IMR-90 (cell line): ENCODE results near the gene RELL1. TPM values are rescaled to one million over a fixed set of nuclear protein-coding genes. Genes with fewer than 3 reads are reported as not detected.

Source experiments
- ATAC-seq: fragments of 200-7000 bp; cut with Tn5 transposase; 2 replicates; pipeline ENCODE4 v1.9.1; 2020; ENCODE audit warnings: low read depth, mild to moderate bottlenecking, moderate library complexity
- BruUV-seq: library from RNA; stranded (reverse); fragments of 400-500 nt; replicated peaks from 2 replicates; lab custom pipeline; 2021; lab: Mats Ljungman, UMichigan
- CTCF ChIA-PET: fragments of 300-600 bp; formaldehyde crosslinking; extraction: SDS; loops from one replicate; lab custom pipeline; 2021; ENCODE audit warnings: antibody characterized with exemption; lab: Yijun Ruan, JAX
- POLR2A ChIA-PET: fragments of 300-600 bp; sonication (Branson Sonifier 250); formaldehyde crosslinking; loops from one replicate; lab custom pipeline; 2022; ENCODE audit warnings: antibody characterized with exemption; ENCODE audit not compliant: unreplicated experiment; lab: Charles Lee
- DNase-seq: peaks from one replicate; pipeline ENCODE4 v3.0.0; 2013
- H2AFZ ChIP-seq: replicated peaks from 2 replicates; pipeline ENCODE3; 2013; ENCODE audit warnings: low read length, mild to moderate bottlenecking; ENCODE audit not compliant: poor library complexity
- H2AK5ac ChIP-seq: 2 replicates; pipeline ENCODE4 v1.6.1; 2013; ENCODE audit warnings: low read depth, low read length, inconsistent platforms
- H2AK9ac ChIP-seq: replicated peaks from 2 replicates; pipeline ENCODE3; 2013; ENCODE audit warnings: mild to moderate bottlenecking, low read depth, low read length, moderate library complexity; ENCODE audit not compliant: poor library complexity
- H2BK120ac ChIP-seq: 2 replicates; pipeline ENCODE4 v1.6.1; 2013; ENCODE audit warnings: low read depth, low read length, inconsistent platforms
- H2BK15ac ChIP-seq: 3 replicates; pipeline ENCODE4 v1.6.1; 2013; ENCODE audit warnings: low read depth, low read length, inconsistent platforms
- H2BK20ac ChIP-seq: 2 replicates; pipeline ENCODE4 v1.6.1; 2013; ENCODE audit warnings: low read depth, mild to moderate bottlenecking, inconsistent platforms, low read length, moderate library complexity
- H2BK5ac ChIP-seq: 2 replicates; pipeline ENCODE4 v1.6.1; 2013; ENCODE audit warnings: mild to moderate bottlenecking, low read depth, low read length, inconsistent platforms; ENCODE audit not compliant: poor library complexity, severe bottlenecking
- H3K14ac ChIP-seq: replicated peaks from 2 replicates; pipeline ENCODE4 v1.6.1; 2013; ENCODE audit warnings: low read depth, low read length, inconsistent platforms
- H3K18ac ChIP-seq: 2 replicates; pipeline ENCODE4 v1.6.1; 2013; ENCODE audit warnings: low read depth, low read length, control low read depth
- H3K23ac ChIP-seq: 2 replicates; pipeline ENCODE4 v1.6.1; 2013; ENCODE audit warnings: low read depth, low read length, inconsistent platforms
- H3K27ac ChIP-seq: 2 replicates; pipeline ENCODE4 v1.5.1; 2013; ENCODE audit warnings: mild to moderate bottlenecking, control low read depth, low read length; ENCODE audit not compliant: insufficient read depth
- H3K27me3 ChIP-seq: 2 replicates; pipeline ENCODE4 v1.6.1; 2013; ENCODE audit warnings: low read length; ENCODE audit not compliant: control insufficient read depth, insufficient read depth
- H3K36me3 ChIP-seq: 2 replicates; pipeline ENCODE4 v1.6.1; 2013; ENCODE audit warnings: low read length, mixed read lengths; ENCODE audit not compliant: control insufficient read depth, insufficient read depth
- H3K4ac ChIP-seq: 2 replicates; pipeline ENCODE4 v1.6.1; 2013; ENCODE audit warnings: low read depth, low read length, inconsistent platforms
- H3K4me1 ChIP-seq: 2 replicates; pipeline ENCODE4 v1.6.1; 2013; ENCODE audit warnings: low read length, mixed read lengths; ENCODE audit not compliant: control insufficient read depth, insufficient read depth
- H3K4me2 ChIP-seq: 2 replicates; pipeline ENCODE4 v1.6.1; 2013; ENCODE audit warnings: low read depth, mild to moderate bottlenecking, control low read depth, low read length, moderate library complexity
- H3K4me3 ChIP-seq: 2 replicates; pipeline ENCODE4 v1.5.1; 2013; ENCODE audit warnings: low read depth, mild to moderate bottlenecking, control low read depth, low read length, moderate library complexity; ENCODE audit not compliant: insufficient read depth
- H3K56ac ChIP-seq: 2 replicates; pipeline ENCODE4 v1.6.1; 2013; ENCODE audit warnings: low read length, inconsistent platforms; ENCODE audit not compliant: insufficient read depth; ENCODE audit errors: extremely low read depth
- H3K79me1 ChIP-seq, 2 experiments: 2 replicates each; pipeline ENCODE4 v1.6.1; 2013; ENCODE audit warnings: low read length in 2 of 2, inconsistent platforms in 1 of 2, low read depth in 1 of 2
- H3K9ac ChIP-seq: 2 replicates; pipeline ENCODE4 v1.6.1; 2013; ENCODE audit warnings: low read depth, low read length, control low read depth
- H3K9me1 ChIP-seq: 2 replicates; pipeline ENCODE4 v1.6.1; 2013; ENCODE audit warnings: low read length, inconsistent platforms; ENCODE audit not compliant: insufficient read depth
- H3K9me3 ChIP-seq: 2 replicates; pipeline ENCODE4 v1.6.1; 2013; ENCODE audit warnings: low read length; ENCODE audit not compliant: control insufficient read depth, insufficient read depth
- H4K20me1 ChIP-seq: 2 replicates; pipeline ENCODE4 v1.6.1; 2013; ENCODE audit warnings: low read length, inconsistent platforms; ENCODE audit not compliant: insufficient read depth
- H4K5ac ChIP-seq: 2 replicates; pipeline ENCODE4 v1.6.1; 2013; ENCODE audit warnings: mild to moderate bottlenecking, low read depth, low read length, control low read depth
- H4K8ac ChIP-seq, 2 experiments: 2 replicates each; pipeline ENCODE4 v1.6.1; 2013; ENCODE audit warnings: low read depth in 2 of 2, low read length in 2 of 2, control low read depth in 1 of 2, inconsistent platforms in 1 of 2
- H4K91ac ChIP-seq: 2 replicates; pipeline ENCODE4 v1.6.1; 2013; ENCODE audit warnings: low read depth, low read length, inconsistent platforms; ENCODE audit not compliant: insufficient read depth
- BHLHE40 ChIP-seq: fragments of 150-350 bp; IDR thresholded peaks from 2 replicates; pipeline ENCODE4 v1.6.1; 2016; ENCODE audit warnings: mild to moderate bottlenecking, low read depth, low read length
- CEBPB ChIP-seq: IDR thresholded peaks from 2 replicates; pipeline ENCODE4 v1.6.1; 2012; ENCODE audit warnings: low read depth, low read length, improper control_type of control experiment
- CHD1 ChIP-seq: IDR thresholded peaks from 2 replicates; pipeline ENCODE4 v1.6.1; 2012; ENCODE audit warnings: low read depth, low read length, improper control_type of control experiment
- FOS ChIP-seq: fragments of 150-350 bp; IDR thresholded peaks from 2 replicates; pipeline ENCODE4 v1.6.1; 2016; ENCODE audit warnings: low read depth, low read length
- MXI1 ChIP-seq: IDR thresholded peaks from 2 replicates; pipeline ENCODE4 v1.6.1; 2012; ENCODE audit warnings: low read depth, mild to moderate bottlenecking, low read length, moderate library complexity, borderline replicate concordance
- POLR2A ChIP-seq: IDR thresholded peaks from 2 replicates; pipeline ENCODE4 v1.6.1; 2012; ENCODE audit warnings: mild to moderate bottlenecking, low read depth, low read length
- RCOR1 ChIP-seq: IDR thresholded peaks from 2 replicates; pipeline ENCODE4 v1.6.1; 2012; ENCODE audit warnings: mild to moderate bottlenecking, low read length, improper control_type of control experiment; ENCODE audit not compliant: insufficient replicate concordance
- SMC3 ChIP-seq: fragments of 150-350 bp; IDR thresholded peaks from 2 replicates; pipeline ENCODE4 v1.6.1; 2016; ENCODE audit warnings: low read depth, mild to moderate bottlenecking, antibody characterized with exemption, low read length, moderate library complexity
- WGBS, 2 experiments: methylation state at CpG; one replicate each; pipeline versions ENCODE4 v1.1.5 to v1.1.7; 2013; ENCODE audit warnings: missing lambda C conversion rate in 2 of 2; ENCODE audit not compliant: insufficient read length in 1 of 2; ENCODE audit errors: extremely low coverage in 2 of 2; 5-methylcytosine and 5-hydroxymethylcytosine counted together
- dilution Hi-C: fragments of 300-500 bp; cut with HindIII; formaldehyde crosslinking; loops from one replicate; pipeline ENCODE4 v1.14.3; 2018; ENCODE audit warnings: low sequenced_read_pairs; ENCODE audit not compliant: unreplicated experiment
- in situ Hi-C: fragments of 300-500 bp; cut with MboI; formaldehyde crosslinking; loops from 3 replicates; pipeline ENCODE4 v1.14.3; 2019; ENCODE audit warnings: low sequenced_read_pairs, inconsistent platforms, mixed read lengths
- intact Hi-C: fragments of 100-400 bp; cut with micrococcal nuclease; formaldehyde crosslinking; loops from 2 replicates; pipeline ENCODE4 v1.10.0; 2022
- polyA plus RNA-seq, 3 experiments: library from polyadenylated mRNA; depleted of rRNA; stranded (reverse); fragments of >200 nt; gene quantifications; 2 replicates each; pipeline ENCODE4 v1.2.3, GENCODE V29; 2012; ENCODE audit warnings: low replicate concordance in 1 of 3
- total RNA-seq: library from RNA; depleted of rRNA; stranded (reverse); fragments of >200 nt; gene quantifications from 2 replicates; pipeline ENCODE4 v1.2.3, GENCODE V29; 2012
- TF ChIP-seq, protein P1 (sequence below): fragments of 150-350 bp; IDR thresholded peaks from 2 replicates; pipeline ENCODE4 v1.6.1; 2017; ENCODE audit warnings: mild to moderate bottlenecking, antibody characterized with exemption, low read length, low read depth

RELL1 gene
- total and polyA plus RNA-seq, 2 of the 4 experiments (the other 2 are of a cell fraction): 6.8 to 39.6 TPM

GRCh38 chr4:37590016-37590415 is 96.2 kb downstream of the RELL1 start:
- H3K4ac ChIP-seq: no peak overlapping the region
- POLR2A ChIA-PET: no interaction called here
- no peak overlapping the region for H3K4me2 ChIP-seq
- no peak overlapping the region for H4K5ac ChIP-seq
- WGBS, 2 experiments: 78% methylated on average over 1 of the region's 6 CpGs; no CpG with 5 or more reads in 1 of the 2 experiments
- H3K79me1 ChIP-seq: no peaks in the 10 kb centered on the region
- no peak overlapping the region for H2AFZ ChIP-seq
- no peaks in the 10 kb centered on the region for H3K4me1 ChIP-seq
- no peak overlapping the region for H4K91ac ChIP-seq
- H2BK5ac ChIP-seq: no peak overlapping the region
- H3K27me3 ChIP-seq: no peaks in the 10 kb centered on the region
- H3K9ac ChIP-seq: no peak overlapping the region
- H2AK5ac ChIP-seq: no peak overlapping the region
- ATAC-seq: no peak
- in situ Hi-C loops (no loop called here), dilution Hi-C loops (no loop called here), intact Hi-C loops (no loop called here)
- H3K4me3 ChIP-seq: no peak overlapping the region
- no peaks in the 10 kb centered on the region for H3K9me3 ChIP-seq
- no peak overlapping the region for H2BK20ac ChIP-seq
- no peak overlapping the region for H3K27ac ChIP-seq
- H2AK9ac ChIP-seq: no peak overlapping the region
- no peak overlapping the region for H3K56ac ChIP-seq
- no peak overlapping the region for H3K18ac ChIP-seq
- no peaks in the 10 kb centered on the region for H3K36me3 ChIP-seq
- CTCF ChIA-PET: no interaction called here
- no peak overlapping the region for H3K23ac ChIP-seq
- no peak overlapping the region for H2BK15ac ChIP-seq
- no TSS peak for BruUV-seq
- no peak overlapping the region for H2BK120ac ChIP-seq
- TF ChIP-seq SMC3: no peak
- TF ChIP-seq RCOR1: no peak
- TF ChIP-seq FOS: no peak
- TF ChIP-seq MXI1: no peak
- no peak for TF ChIP-seq CHD1
- TF ChIP-seq, protein P1, sequence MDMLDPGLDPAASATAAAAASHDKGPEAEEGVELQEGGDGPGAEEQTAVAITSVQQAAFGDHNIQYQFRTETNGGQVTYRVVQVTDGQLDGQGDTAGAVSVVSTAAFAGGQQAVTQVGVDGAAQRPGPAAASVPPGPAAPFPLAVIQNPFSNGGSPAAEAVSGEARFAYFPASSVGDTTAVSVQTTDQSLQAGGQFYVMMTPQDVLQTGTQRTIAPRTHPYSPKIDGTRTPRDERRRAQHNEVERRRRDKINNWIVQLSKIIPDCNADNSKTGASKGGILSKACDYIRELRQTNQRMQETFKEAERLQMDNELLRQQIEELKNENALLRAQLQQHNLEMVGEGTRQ: no peak
- no peak for TF ChIP-seq POLR2A
- TF ChIP-seq CEBPB: no peak
- no peak for TF ChIP-seq BHLHE40
- H4K20me1 ChIP-seq: no peaks in the 10 kb centered on the region
- DNase-seq: no peak
- no peaks in the 10 kb centered on the region for H3K9me1 ChIP-seq
- no peak overlapping the region for H4K8ac ChIP-seq
- H3K14ac ChIP-seq: no peak overlapping the region
